HepG2 (cell line): Measurements from ENCODE around the gene GASK1A. TPM values are rescaled to one million over a fixed set of nuclear protein-coding genes. Genes with fewer than 3 reads are reported as not detected.
A peak's percentile ranks its signal among the peaks of the same experiment; 100 is the strongest.

Source experiments
- CEBPB ChIP-seq: IDR thresholded peaks from 2 replicates; pipeline ENCODE4 v1.6.1; 2011; ENCODE audit warnings: low read depth, low read length, improper control_type of control experiment, borderline replicate concordance
- CREB1 ChIP-seq, 2 experiments: fragments of 450-650 bp in 1 of 2; IDR thresholded peaks; 2 replicates each; pipeline ENCODE4 v1.6.1; 2016 to 2017; ENCODE audit warnings: control low read depth in 1 of 2, mild to moderate bottlenecking in 1 of 2, missing compliant biosample characterization in 1 of 2, missing genetic modification characterization in 1 of 2
- ELF1 ChIP-seq: sonication (generic); formaldehyde crosslinking; IDR thresholded peaks from 2 replicates; pipeline ENCODE4 v1.4.0; 2020; ENCODE audit warnings: missing genetic modification reagents
- ESRRA ChIP-seq: sonication (generic); formaldehyde crosslinking; IDR thresholded peaks from 2 replicates; pipeline ENCODE4 v1.5.1; 2020; ENCODE audit warnings: mild to moderate bottlenecking, low read depth, missing genetic modification reagents
- HCFC1 ChIP-seq: fragments of 150-350 bp; IDR thresholded peaks from 2 replicates; pipeline ENCODE4 v1.6.1; 2014; ENCODE audit warnings: low read depth, low read length
- HNRNPUL1 ChIP-seq: fragments of 200-400 bp; formaldehyde crosslinking; IDR thresholded peaks from 2 replicates; pipeline ENCODE4 v1.6.1; 2017; ENCODE audit warnings: low read depth, mild to moderate bottlenecking, low read length, moderate library complexity
- HOXA7 ChIP-seq: sonication (generic); formaldehyde crosslinking; IDR thresholded peaks from 2 replicates; pipeline ENCODE4 v1.8.1; 2022; ENCODE audit warnings: mild to moderate bottlenecking, missing genetic modification reagents, moderate library complexity
- MAZ ChIP-seq, 2 experiments: sonication (generic) in 1 of 2; formaldehyde crosslinking in 1 of 2; IDR thresholded peaks; 2 replicates each; pipeline versions ENCODE4 v1.5.0 to v1.6.1; 2012 to 2020; ENCODE audit warnings: low read depth in 2 of 2, mild to moderate bottlenecking in 2 of 2, borderline replicate concordance in 1 of 2, improper control_type of control experiment in 1 of 2, low read length in 1 of 2, missing genetic modification reagents in 1 of 2, moderate library complexity in 1 of 2
- NFRKB ChIP-seq: fragments of 450-650 bp; IDR thresholded peaks from 2 replicates; pipeline ENCODE4 v1.6.1; 2017
- PAX8 ChIP-seq: sonication (generic); formaldehyde crosslinking; IDR thresholded peaks from 2 replicates; pipeline ENCODE4 v1.8.0; 2022; ENCODE audit warnings: mild to moderate bottlenecking, missing genetic modification reagents, borderline replicate concordance
- PHF8 ChIP-seq: sonication (generic); formaldehyde crosslinking; IDR thresholded peaks from 2 replicates; pipeline ENCODE4 v1.5.0; 2020; ENCODE audit warnings: missing genetic modification reagents
- RXRA ChIP-seq: sonication (generic); formaldehyde crosslinking; IDR thresholded peaks from 2 replicates; pipeline ENCODE4 v1.5.1; 2020; ENCODE audit warnings: missing genetic modification reagents
- SALL2 ChIP-seq: sonication (generic); formaldehyde crosslinking; IDR thresholded peaks from 2 replicates; pipeline ENCODE4 v1.8.1; 2023; ENCODE audit warnings: mild to moderate bottlenecking, missing genetic modification reagents, inconsistent platforms
- SPEN ChIP-seq: sonication (generic); formaldehyde crosslinking; IDR thresholded peaks from 2 replicates; pipeline ENCODE4 v1.5.1; 2020; ENCODE audit warnings: low read depth, mild to moderate bottlenecking, missing genetic modification reagents
- ZC3H13 ChIP-seq: sonication (generic); formaldehyde crosslinking; IDR thresholded peaks from 2 replicates; pipeline ENCODE4 v1.8.1; 2023; ENCODE audit warnings: mild to moderate bottlenecking, missing genetic modification reagents, moderate library complexity
- ZNF446 ChIP-seq: sonication (generic); formaldehyde crosslinking; IDR thresholded peaks from 2 replicates; pipeline ENCODE4 v1.5.0; 2020; ENCODE audit warnings: mild to moderate bottlenecking, missing genetic modification reagents
- ZNF740 ChIP-seq: sonication (generic); formaldehyde crosslinking; IDR thresholded peaks from 2 replicates; pipeline ENCODE4 v1.4.0; 2020; ENCODE audit warnings: missing genetic modification reagents
- polyA plus RNA-seq, 8 experiments: library from polyadenylated mRNA; depleted of rRNA in 3 of 8; stranded (reverse) in 7 of 8; unstranded in 1 of 8; fragments of >200 nt; fragmentation: Illumina TruSeq in 4 of 8; extraction: Trizol in 4 of 8; gene quantifications; 2 replicates each; pipeline versions ENCODE4 v1.2.1 to v1.2.3, GENCODE V29; 2011 to 2016; ENCODE audit warnings: low read depth in 4 of 8, missing spikeins in 1 of 8, mixed read lengths in 1 of 8; ENCODE audit not compliant: insufficient read depth in 1 of 8
- total RNA-seq, 5 experiments: library from RNA; depleted of rRNA; stranded (reverse); fragments of >200 nt; fragmentation: Illumina TruSeq; extraction: Trizol; gene quantifications; 2 replicates each; pipeline ENCODE4 v1.2.3, GENCODE V29; 2016; ENCODE audit warnings: low read depth in 1 of 5
- TF ChIP-seq, protein P1 (sequence below), 2 experiments: fragments of 450-650 bp in 1 of 2; sonication (generic) in 1 of 2; formaldehyde crosslinking in 1 of 2; IDR thresholded peaks; 2 replicates each; pipeline versions ENCODE4 v1.6.1 to v1.8.0; 2016 to 2022; ENCODE audit warnings: antibody characterized with exemption in 1 of 2, mild to moderate bottlenecking in 1 of 2, missing genetic modification reagents in 1 of 2
- TF ChIP-seq, protein P2 (sequence below): sonication (generic); formaldehyde crosslinking; IDR thresholded peaks from 2 replicates; pipeline ENCODE4 v1.8.0; 2022; ENCODE audit warnings: mild to moderate bottlenecking, missing genetic modification reagents, moderate library complexity

The GASK1A gene
- total and polyA plus RNA-seq, 2 of the 13 experiments (the other 11 are each of a cell fraction or from before 2014, with no cell fraction given): not detected

- TF ChIP-seq, protein P1, sequence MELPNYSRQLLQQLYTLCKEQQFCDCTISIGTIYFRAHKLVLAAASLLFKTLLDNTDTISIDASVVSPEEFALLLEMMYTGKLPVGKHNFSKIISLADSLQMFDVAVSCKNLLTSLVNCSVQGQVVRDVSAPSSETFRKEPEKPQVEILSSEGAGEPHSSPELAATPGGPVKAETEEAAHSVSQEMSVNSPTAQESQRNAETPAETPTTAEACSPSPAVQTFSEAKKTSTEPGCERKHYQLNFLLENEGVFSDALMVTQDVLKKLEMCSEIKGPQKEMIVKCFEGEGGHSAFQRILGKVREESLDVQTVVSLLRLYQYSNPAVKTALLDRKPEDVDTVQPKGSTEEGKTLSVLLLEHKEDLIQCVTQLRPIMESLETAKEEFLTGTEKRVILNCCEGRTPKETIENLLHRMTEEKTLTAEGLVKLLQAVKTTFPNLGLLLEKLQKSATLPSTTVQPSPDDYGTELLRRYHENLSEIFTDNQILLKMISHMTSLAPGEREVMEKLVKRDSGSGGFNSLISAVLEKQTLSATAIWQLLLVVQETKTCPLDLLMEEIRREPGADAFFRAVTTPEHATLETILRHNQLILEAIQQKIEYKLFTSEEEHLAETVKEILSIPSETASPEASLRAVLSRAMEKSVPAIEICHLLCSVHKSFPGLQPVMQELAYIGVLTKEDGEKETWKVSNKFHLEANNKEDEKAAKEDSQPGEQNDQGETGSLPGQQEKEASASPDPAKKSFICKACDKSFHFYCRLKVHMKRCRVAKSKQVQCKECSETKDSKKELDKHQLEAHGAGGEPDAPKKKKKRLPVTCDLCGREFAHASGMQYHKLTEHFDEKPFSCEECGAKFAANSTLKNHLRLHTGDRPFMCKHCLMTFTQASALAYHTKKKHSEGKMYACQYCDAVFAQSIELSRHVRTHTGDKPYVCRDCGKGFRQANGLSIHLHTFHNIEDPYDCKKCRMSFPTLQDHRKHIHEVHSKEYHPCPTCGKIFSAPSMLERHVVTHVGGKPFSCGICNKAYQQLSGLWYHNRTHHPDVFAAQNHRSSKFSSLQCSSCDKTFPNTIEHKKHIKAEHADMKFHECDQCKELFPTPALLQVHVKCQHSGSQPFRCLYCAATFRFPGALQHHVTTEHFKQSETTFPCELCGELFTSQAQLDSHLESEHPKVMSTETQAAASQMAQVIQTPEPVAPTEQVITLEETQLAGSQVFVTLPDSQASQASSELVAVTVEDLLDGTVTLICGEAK (IDR thresholded peaks at IDR 0.05): no peak
- TF ChIP-seq, protein P1 (CRISPR knock-in tag; IDR thresholded peaks at IDR 0.05): no peak
- no peak for TF ChIP-seq ZNF740 (CRISPR knock-in tag)
- TF ChIP-seq ESRRA (CRISPR knock-in tag): 0 out of 2 replicates have a peak, but pooled peaks have one; percentile 50
- TF ChIP-seq PAX8 (CRISPR knock-in tag): no peak
- TF ChIP-seq PHF8 (CRISPR knock-in tag): peak; percentile 71
- peak; percentile 7; the same call in 1 of the 2 replicates for TF ChIP-seq SPEN (CRISPR knock-in tag)
- no peak for TF ChIP-seq NFRKB
- TF ChIP-seq CREB1 (IDR thresholded peaks at IDR 0.05): no peak
- no peak for TF ChIP-seq CREB1 (CRISPR knock-in tag; IDR thresholded peaks at IDR 0.05)
- peak; percentile 41; the same call in 1 of the 2 replicates for TF ChIP-seq MAZ (IDR thresholded peaks at IDR 0.05; ENCODE audit: borderline replicate concordance, low read depth, low read length)
- TF ChIP-seq MAZ (CRISPR knock-in tag; IDR thresholded peaks at IDR 0.05; ENCODE audit: low read depth): peak; percentile 75
- TF ChIP-seq CEBPB: no peak
- TF ChIP-seq ZNF446 (CRISPR knock-in tag): peak; percentile 71
- TF ChIP-seq ELF1 (CRISPR knock-in tag): 0 out of 2 replicates have a peak, but pooled peaks have one; percentile 22
- peak; percentile 25; the same call in 1 of the 2 replicates for TF ChIP-seq SALL2 (CRISPR knock-in tag)
- TF ChIP-seq, protein P2, sequence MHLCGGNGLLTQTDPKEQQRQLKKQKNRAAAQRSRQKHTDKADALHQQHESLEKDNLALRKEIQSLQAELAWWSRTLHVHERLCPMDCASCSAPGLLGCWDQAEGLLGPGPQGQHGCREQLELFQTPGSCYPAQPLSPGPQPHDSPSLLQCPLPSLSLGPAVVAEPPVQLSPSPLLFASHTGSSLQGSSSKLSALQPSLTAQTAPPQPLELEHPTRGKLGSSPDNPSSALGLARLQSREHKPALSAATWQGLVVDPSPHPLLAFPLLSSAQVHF (CRISPR knock-in tag): no peak
- TF ChIP-seq RXRA: no peak
- no peak for TF ChIP-seq ZC3H13 (CRISPR knock-in tag)
- TF ChIP-seq HNRNPUL1: no peak
- peak; percentile 89 for TF ChIP-seq HCFC1
- TF ChIP-seq HOXA7 (CRISPR knock-in tag): no peak
Observed at GRCh38 chr3:43105596-43106292, 126.6 kb downstream of the GASK1A start, which contains the start of gene POMGNT2 (continued).
